ENCODE data around the gene DLG5. TPM values are rescaled to one million over a fixed set of nuclear protein-coding genes. Genes with fewer than 3 reads are reported as not detected.

DLG5 gene
- total and polyA plus RNA-seq, 2 donors (not counting 1 experiment from before 2014, with no cell fraction given) = 0.51 to 0.54 TPM

GRCh38 chr10:77861366-77861765 is 65.2 kb downstream of the DLG5 start:
- CTCF ChIA-PET = no interaction called here
- no peak overlapping the region for H3K4me3 ChIP-seq (ENCODE audit: control extremely low read depth in 1 of 5, extremely low read depth in 1 of 5, insufficient read depth in 1 of 5, low read depth in 2 of 5, low read length in 4 of 5)
- TF ChIP-seq CTCF (IDR thresholded peaks at IDR 0.05) = no peak
- TF ChIP-seq EZH2 (IDR thresholded peaks at IDR 0.05; ENCODE audit: borderline replicate concordance, insufficient read depth, low read depth, low read length, poor library complexity, severe bottlenecking) = no peak
- Mint-ChIP-seq H3K27me3 (no peaks in the 10 kb centered on the region), H3K4me1 (no peaks in the 10 kb centered on the region), H3K9me3 (ENCODE audit: insufficient read depth) (no peaks in the 10 kb centered on the region), H3K27ac (no peak overlapping the region), H3K4me3 (no peak overlapping the region)
- DNase-seq (no peak), ATAC-seq (ENCODE audit: low read depth) (no peak)
- no peak overlapping the region for H2AFZ ChIP-seq (ENCODE audit: insufficient read depth, low read depth, low read length, poor library complexity, severe bottlenecking)
- H3K36me3 ChIP-seq (replicated peaks in 1 of 2; ENCODE audit: control extremely low read depth in 1 of 2, control insufficient read depth in 1 of 2, extremely low read depth in 1 of 2, insufficient read depth in 2 of 2, low read length in 1 of 2) = no peaks in the 10 kb centered on the region
- H3K27me3 ChIP-seq (replicated peaks in 1 of 4; ENCODE audit: control extremely low read depth in 1 of 4, control insufficient read depth in 3 of 4, insufficient read depth in 4 of 4, low read length in 3 of 4) = peaks cover 0 to 2% (median 0%) of the 10 kb centered on the region in 4 experiments
- H4K20me1 ChIP-seq (ENCODE audit: control insufficient read depth, insufficient read depth, low read length, poor library complexity, severe bottlenecking) = no peaks in the 10 kb centered on the region
- H3K4me2 ChIP-seq (replicated peaks; ENCODE audit: low read depth, low read length, poor library complexity, severe bottlenecking) = no peak overlapping the region
- H3K9me3 ChIP-seq (ENCODE audit: control extremely low read depth in 1 of 3, control insufficient read depth in 2 of 3, insufficient read depth in 1 of 3, low read length in 2 of 3) = no peaks in the 10 kb centered on the region
- 83% methylated on average over 3 of the region's 6 CpGs for WGBS (ENCODE audit: insufficient coverage)
- POLR2A ChIA-PET = no interaction called here
- intact Hi-C loops (cut with micrococcal nuclease) = no loop called here
- no peaks in the 10 kb centered on the region for H3K79me2 ChIP-seq (ENCODE audit: control insufficient read depth, insufficient read depth, low read length)
- H3K27ac ChIP-seq (ENCODE audit: low read length in 2 of 2) = no peak overlapping the region
- no peaks in the 10 kb centered on the region for H3K4me1 ChIP-seq (ENCODE audit: control insufficient read depth in 2 of 2, insufficient read depth in 2 of 2, low read length in 2 of 2)
- no peak overlapping the region for H3K9ac ChIP-seq (ENCODE audit: low read length)

DNA sequence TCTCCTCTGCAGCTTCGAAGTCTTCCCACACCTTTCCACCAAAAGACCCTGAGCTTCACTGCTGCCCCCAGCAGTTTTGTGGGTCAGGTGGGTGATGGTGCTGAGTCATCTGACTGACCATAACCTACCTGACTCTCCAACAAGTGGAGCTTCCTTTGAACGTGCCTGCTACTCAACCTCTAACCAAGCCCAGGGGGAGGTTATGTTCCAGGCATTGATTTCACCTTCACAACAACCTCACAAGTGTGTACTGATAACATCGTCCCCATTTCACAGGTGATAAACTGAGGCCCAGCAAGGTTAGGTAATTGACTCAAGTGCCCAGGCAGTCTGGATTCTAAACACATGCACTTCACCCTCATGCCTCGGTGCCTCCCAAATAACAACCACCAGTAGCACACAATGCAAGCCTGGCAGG is 66.7 kb downstream of the DLG5 start:
- no peak for TF ChIP-seq EZH2 (IDR thresholded peaks at IDR 0.05; ENCODE audit: borderline replicate concordance, insufficient read depth, low read depth, low read length, poor library complexity, severe bottlenecking)
- no peak for TF ChIP-seq CTCF (IDR thresholded peaks at IDR 0.05)
- Mint-ChIP-seq H3K4me1 (no peaks in the 10 kb centered on the region), H3K9me3 (ENCODE audit: insufficient read depth) (no peaks in the 10 kb centered on the region), H3K27ac (no peak overlapping the region), H3K27me3 (no peaks in the 10 kb centered on the region), H3K4me3 (no peak overlapping the region)
- Histone ChIP-seq H3K4me2 (replicated peaks; ENCODE audit: low read depth, low read length, poor library complexity, severe bottlenecking) (no peak overlapping the region), H3K9me3 (ENCODE audit: control extremely low read depth in 1 of 3, control insufficient read depth in 2 of 3, insufficient read depth in 1 of 3, low read length in 2 of 3) (no peaks in the 10 kb centered on the region), H3K27me3 (replicated peaks in 1 of 4; ENCODE audit: control extremely low read depth in 1 of 4, control insufficient read depth in 3 of 4, insufficient read depth in 4 of 4, low read length in 3 of 4) (peaks cover 0 to 2% (median 0%) of the 10 kb centered on the region in 4 experiments), H4K20me1 (ENCODE audit: control insufficient read depth, insufficient read depth, low read length, poor library complexity, severe bottlenecking) (no peaks in the 10 kb centered on the region), H3K4me1 (ENCODE audit: control insufficient read depth in 2 of 2, insufficient read depth in 2 of 2, low read length in 2 of 2) (no peaks in the 10 kb centered on the region), H3K27ac (ENCODE audit: low read length in 2 of 2) (no peak overlapping the region), H2AFZ (ENCODE audit: insufficient read depth, low read depth, low read length, poor library complexity, severe bottlenecking) (no peak overlapping the region), H3K79me2 (ENCODE audit: control insufficient read depth, insufficient read depth, low read length) (no peaks in the 10 kb centered on the region), H3K4me3 (ENCODE audit: control extremely low read depth in 1 of 5, extremely low read depth in 1 of 5, insufficient read depth in 1 of 5, low read depth in 2 of 5, low read length in 4 of 5) (no peak overlapping the region), H3K36me3 (replicated peaks in 1 of 2; ENCODE audit: control extremely low read depth in 1 of 2, control insufficient read depth in 1 of 2, extremely low read depth in 1 of 2, insufficient read depth in 2 of 2, low read length in 1 of 2) (no peaks in the 10 kb centered on the region), H3K9ac (ENCODE audit: low read length) (no peak overlapping the region)
- intact Hi-C loops (cut with micrococcal nuclease) = no loop called here
- ChIA-PET CTCF (interaction anchor here (1.4 kb wide), 1 partner anchor 12 kb away, joined by 5 read pairs; no protein-coding TSS in a partner anchor), POLR2A (no interaction called here)
- DNase-seq (no peak), ATAC-seq (ENCODE audit: low read depth) (no peak)
- WGBS (ENCODE audit: insufficient coverage) = 100% methylated on average over 1 of the region's 4 CpGs
